GM12878 (cell line): Measurements from ENCODE around the gene PLD3. TPM values are rescaled to one million over a fixed set of nuclear protein-coding genes. Genes with fewer than 3 reads are reported as not detected.
A peak's percentile ranks its signal among the peaks of the same experiment; 100 is the strongest.

Experiments
- ASH2L ChIP-seq: fragments of 300-600, 200-600 bp; sonication (generic); IDR thresholded peaks from 2 replicates; pipeline ENCODE4 v1.6.1; 2017; ENCODE audit warnings: low read depth, mild to moderate bottlenecking, borderline replicate concordance
- DPF2 ChIP-seq: fragments of 450-650 bp; IDR thresholded peaks from 2 replicates; pipeline ENCODE4 v1.6.1; 2017; ENCODE audit warnings: mild to moderate bottlenecking
- E4F1 ChIP-seq: fragments of 450-650 bp; IDR thresholded peaks from 2 replicates; pipeline ENCODE4 v1.6.1; 2018; ENCODE audit warnings: borderline replicate concordance, mild to moderate bottlenecking; ENCODE audit not compliant: partially characterized antibody
- FOS ChIP-seq: IDR thresholded peaks from 3 replicates; pipeline ENCODE4 v1.6.1; 2011; ENCODE audit warnings: borderline replicate concordance; ENCODE audit not compliant: insufficient read length; ENCODE audit errors: extremely low read depth
- IRF4 ChIP-seq: IDR thresholded peaks from 2 replicates; pipeline ENCODE4 v1.6.1; 2011; ENCODE audit warnings: low read depth, low read length
- KAT2A ChIP-seq: conservative IDR thresholded peaks from 2 replicates; pipeline ENCODE4 v1.6.1; 2011; ENCODE audit warnings: low read depth, low read length; ENCODE audit not compliant: control insufficient read depth
- MTA2 ChIP-seq: fragments of 450-650 bp; IDR thresholded peaks from 2 replicates; pipeline ENCODE4 v1.6.1; 2016; ENCODE audit warnings: low read depth, mild to moderate bottlenecking, moderate library complexity
- MYB ChIP-seq: fragments of 150-350 bp; IDR thresholded peaks from 2 replicates; pipeline ENCODE4 v1.6.1; 2014; ENCODE audit warnings: mild to moderate bottlenecking, low read depth, low read length, borderline replicate concordance
- NFXL1 ChIP-seq: fragments of 450-650 bp; IDR thresholded peaks from 2 replicates; pipeline ENCODE4 v1.6.1; 2017; ENCODE audit warnings: antibody characterized with exemption, mild to moderate bottlenecking, borderline replicate concordance
- NRF1 ChIP-seq: conservative IDR thresholded peaks from 2 replicates; pipeline ENCODE4 v1.6.1; 2011; ENCODE audit warnings: mild to moderate bottlenecking, low read depth, low read length, improper control_type of control experiment
- POLR2AphosphoS5 ChIP-seq: IDR thresholded peaks from 2 replicates; pipeline ENCODE4 v1.6.1; 2011; ENCODE audit warnings: mild to moderate bottlenecking, low read length, inconsistent platforms
- RAD51 ChIP-seq: fragments of 450-650 bp; IDR thresholded peaks from 2 replicates; pipeline ENCODE4 v1.6.1; 2016; ENCODE audit warnings: moderate library complexity, mild to moderate bottlenecking, inconsistent platforms
- RFX5 ChIP-seq: IDR thresholded peaks from 2 replicates; pipeline ENCODE4 v1.6.1; 2011; ENCODE audit warnings: low read depth, low read length, improper control_type of control experiment
- SP1 ChIP-seq: IDR thresholded peaks from one replicate; pipeline ENCODE4 v1.6.1; 2011; ENCODE audit warnings: low read depth, low read length
- SREBF1 ChIP-seq: IDR thresholded peaks from 2 replicates; pipeline ENCODE4 v1.6.1; 2012; ENCODE audit warnings: mild to moderate bottlenecking, low read length
- SREBF2 ChIP-seq: IDR thresholded peaks from 2 replicates; pipeline ENCODE4 v1.6.1; 2012; ENCODE audit warnings: mild to moderate bottlenecking, low read length
- USF1 ChIP-seq: IDR thresholded peaks from 2 replicates; pipeline ENCODE4 v1.6.1; 2011; ENCODE audit warnings: borderline replicate concordance, low read depth, mild to moderate bottlenecking, moderate library complexity, mixed read lengths, low read length; ENCODE audit not compliant: insufficient read depth; ENCODE audit errors: extremely low read length
- YBX1 ChIP-seq: fragments of 450-650 bp; IDR thresholded peaks from 2 replicates; pipeline ENCODE4 v1.6.1; 2016; ENCODE audit warnings: antibody characterized with exemption
- polyA plus RNA-seq, 11 experiments: library from polyadenylated mRNA; depleted of rRNA in 4 of 11; unstranded in 6 of 11; stranded (reverse) in 5 of 11; fragments of >200 nt; fragmentation: Nextera tagmentation in 4 of 11; fragmentation: Illumina TruSeq in 1 of 11; extraction: Ambion mirVana in 4 of 11; extraction: Trizol in 1 of 11; gene quantifications; 1 replicate in 1 of 11; 2 replicates in 10 of 11; pipeline versions ENCODE4 v1.2.1 to v1.2.3, GENCODE V29; 2011 to 2016; ENCODE audit warnings: inconsistent platforms in 2 of 11, missing spikeins in 2 of 11, low read depth in 1 of 11
- total RNA-seq, 4 experiments: library from RNA; depleted of rRNA in 3 of 4; stranded (reverse); fragments of >200 nt in 3 of 4; fragmentation: Illumina TruSeq in 1 of 4; extraction: Trizol in 1 of 4; gene quantifications; 2 replicates each; pipeline versions ENCODE4 v1.2.1 to v1.2.3, GENCODE V29; 2013 to 2021
- TF ChIP-seq, protein P1 (sequence below): IDR thresholded peaks from 2 replicates; pipeline ENCODE4 v1.6.1; 2012; ENCODE audit warnings: low read length, inconsistent platforms
- TF ChIP-seq, protein P2 (sequence below): fragments of 450-650 bp; IDR thresholded peaks from 2 replicates; pipeline ENCODE4 v1.6.1; 2017; ENCODE audit warnings: low read depth, mild to moderate bottlenecking, moderate library complexity
- TF ChIP-seq, protein P3 (sequence below): fragments of 450-650 bp; IDR thresholded peaks from 2 replicates; pipeline ENCODE4 v1.6.1; 2017; ENCODE audit warnings: mild to moderate bottlenecking, low read depth, inconsistent platforms; ENCODE audit not compliant: poor library complexity, severe bottlenecking

Gene PLD3
- total and polyA plus RNA-seq, 10 of the 15 experiments (the other 5 are each of a cell fraction or from before 2014, with no cell fraction given) = 1.3 to 134 (median 72.7) TPM

GRCh38 chr19:40348125-40348913 is at the start of gene PLD3, which contains the start of gene C19orf47 (continued):
- TF ChIP-seq, protein P1, sequence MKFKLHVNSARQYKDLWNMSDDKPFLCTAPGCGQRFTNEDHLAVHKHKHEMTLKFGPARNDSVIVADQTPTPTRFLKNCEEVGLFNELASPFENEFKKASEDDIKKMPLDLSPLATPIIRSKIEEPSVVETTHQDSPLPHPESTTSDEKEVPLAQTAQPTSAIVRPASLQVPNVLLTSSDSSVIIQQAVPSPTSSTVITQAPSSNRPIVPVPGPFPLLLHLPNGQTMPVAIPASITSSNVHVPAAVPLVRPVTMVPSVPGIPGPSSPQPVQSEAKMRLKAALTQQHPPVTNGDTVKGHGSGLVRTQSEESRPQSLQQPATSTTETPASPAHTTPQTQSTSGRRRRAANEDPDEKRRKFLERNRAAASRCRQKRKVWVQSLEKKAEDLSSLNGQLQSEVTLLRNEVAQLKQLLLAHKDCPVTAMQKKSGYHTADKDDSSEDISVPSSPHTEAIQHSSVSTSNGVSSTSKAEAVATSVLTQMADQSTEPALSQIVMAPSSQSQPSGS = no peak
- peak; percentile 63; the same call in 1 of the 2 replicates for TF ChIP-seq DPF2
- TF ChIP-seq USF1 = peak; percentile 100
- TF ChIP-seq ASH2L = no peak
- TF ChIP-seq RAD51 = peak; percentile 100
- no peak for TF ChIP-seq KAT2A
- TF ChIP-seq SREBF1 = peak; percentile 54; the same call in 1 of the 2 replicates
- TF ChIP-seq POLR2AphosphoS5 = peak; percentile 72; the same call in 1 of the 2 replicates
- peak; percentile 32; the same call in 1 of the 2 replicates for TF ChIP-seq RFX5
- peak; percentile 52 for TF ChIP-seq FOS
- TF ChIP-seq IRF4 = no peak
- no peak for TF ChIP-seq E4F1
- peak; percentile 60; the same call in 1 of the 2 replicates for TF ChIP-seq MYB
- TF ChIP-seq MTA2 = peak; percentile 5; the same call in 1 of the 2 replicates
- peak; percentile 48; the same call in 1 of the 2 replicates for TF ChIP-seq SREBF2
- TF ChIP-seq YBX1 = no peak
- TF ChIP-seq, protein P2, sequence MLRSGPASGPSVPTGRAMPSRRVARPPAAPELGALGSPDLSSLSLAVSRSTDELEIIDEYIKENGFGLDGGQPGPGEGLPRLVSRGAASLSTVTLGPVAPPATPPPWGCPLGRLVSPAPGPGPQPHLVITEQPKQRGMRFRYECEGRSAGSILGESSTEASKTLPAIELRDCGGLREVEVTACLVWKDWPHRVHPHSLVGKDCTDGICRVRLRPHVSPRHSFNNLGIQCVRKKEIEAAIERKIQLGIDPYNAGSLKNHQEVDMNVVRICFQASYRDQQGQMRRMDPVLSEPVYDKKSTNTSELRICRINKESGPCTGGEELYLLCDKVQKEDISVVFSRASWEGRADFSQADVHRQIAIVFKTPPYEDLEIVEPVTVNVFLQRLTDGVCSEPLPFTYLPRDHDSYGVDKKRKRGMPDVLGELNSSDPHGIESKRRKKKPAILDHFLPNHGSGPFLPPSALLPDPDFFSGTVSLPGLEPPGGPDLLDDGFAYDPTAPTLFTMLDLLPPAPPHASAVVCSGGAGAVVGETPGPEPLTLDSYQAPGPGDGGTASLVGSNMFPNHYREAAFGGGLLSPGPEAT = no peak; the same call in 1 of the 2 replicates
- TF ChIP-seq NFXL1 = no peak
- peak; percentile 75 for TF ChIP-seq NRF1
- TF ChIP-seq, protein P3, sequence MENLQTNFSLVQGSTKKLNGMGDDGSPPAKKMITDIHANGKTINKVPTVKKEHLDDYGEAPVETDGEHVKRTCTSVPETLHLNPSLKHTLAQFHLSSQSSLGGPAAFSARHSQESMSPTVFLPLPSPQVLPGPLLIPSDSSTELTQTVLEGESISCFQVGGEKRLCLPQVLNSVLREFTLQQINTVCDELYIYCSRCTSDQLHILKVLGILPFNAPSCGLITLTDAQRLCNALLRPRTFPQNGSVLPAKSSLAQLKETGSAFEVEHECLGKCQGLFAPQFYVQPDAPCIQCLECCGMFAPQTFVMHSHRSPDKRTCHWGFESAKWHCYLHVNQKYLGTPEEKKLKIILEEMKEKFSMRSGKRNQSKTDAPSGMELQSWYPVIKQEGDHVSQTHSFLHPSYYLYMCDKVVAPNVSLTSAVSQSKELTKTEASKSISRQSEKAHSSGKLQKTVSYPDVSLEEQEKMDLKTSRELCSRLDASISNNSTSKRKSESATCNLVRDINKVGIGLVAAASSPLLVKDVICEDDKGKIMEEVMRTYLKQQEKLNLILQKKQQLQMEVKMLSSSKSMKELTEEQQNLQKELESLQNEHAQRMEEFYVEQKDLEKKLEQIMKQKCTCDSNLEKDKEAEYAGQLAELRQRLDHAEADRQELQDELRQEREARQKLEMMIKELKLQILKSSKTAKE = no peak
- TF ChIP-seq SP1 = peak; percentile 37
